DND-41 (cell line): Measurements from ENCODE around the gene DHX36.

Experiments used
- ATAC-seq: fragments of 200-7000 bp; cut with Tn5 transposase; 3 replicates; pipeline ENCODE4 v1.9.1; 2021; ENCODE audit warnings: low read depth; ENCODE audit not compliant: insufficient read depth
- DNase-seq: peaks from one replicate; pipeline ENCODE4 v3.0.0-alpha.2; 2020
- H2AFZ ChIP-seq: 2 replicates; pipeline ENCODE4 v1.6.0; 2012; ENCODE audit warnings: low read depth, low read length
- H3K27ac ChIP-seq: 2 replicates; pipeline ENCODE4 v1.5.1; 2012; ENCODE audit warnings: low read length, inconsistent platforms
- H3K27me3 ChIP-seq: fragments of 200-600 bp; sonication (generic); 2 replicates; pipeline ENCODE4 v1.6.0; 2012; ENCODE audit warnings: low read length, mild to moderate bottlenecking, inconsistent platforms; ENCODE audit not compliant: insufficient read depth, poor library complexity
- H3K36me3 ChIP-seq: 2 replicates; pipeline ENCODE4 v1.5.1; 2012; ENCODE audit warnings: low read length, inconsistent platforms; ENCODE audit not compliant: insufficient read depth
- H3K4me1 ChIP-seq: 2 replicates; pipeline ENCODE4 v1.5.1; 2012; ENCODE audit warnings: mild to moderate bottlenecking, low read length; ENCODE audit not compliant: insufficient read depth
- H3K4me2 ChIP-seq: 2 replicates; pipeline ENCODE4 v1.6.0; 2012; ENCODE audit warnings: mild to moderate bottlenecking, moderate library complexity, low read length, inconsistent platforms; ENCODE audit not compliant: insufficient read depth
- H3K4me3 ChIP-seq, 2 experiments: fragments of 200-600 bp in 1 of 2; shearing (Covaris generic) in 1 of 2; 2 replicates each; pipeline ENCODE4 v1.5.1; 2012 to 2016; ENCODE audit warnings: inconsistent platforms in 2 of 2, low read length in 2 of 2, mild to moderate bottlenecking in 2 of 2, low read depth in 1 of 2, moderate library complexity in 1 of 2
- H3K79me2 ChIP-seq: 2 replicates; pipeline ENCODE4 v1.6.0; 2012; ENCODE audit warnings: low read length, inconsistent platforms; ENCODE audit not compliant: insufficient read depth
- H3K9ac ChIP-seq: 2 replicates; pipeline ENCODE4 v1.6.0; 2012; ENCODE audit warnings: low read depth, mild to moderate bottlenecking, inconsistent platforms, low read length, moderate library complexity
- H3K9me3 ChIP-seq: 2 replicates; pipeline ENCODE4 v1.5.1; 2012; ENCODE audit warnings: low read length, moderate library complexity, mild to moderate bottlenecking, inconsistent platforms; ENCODE audit not compliant: insufficient read depth, severe bottlenecking
- H4K20me1 ChIP-seq: 2 replicates; pipeline ENCODE4 v1.6.0; 2012; ENCODE audit warnings: low read length; ENCODE audit not compliant: insufficient read depth
- EZH2 ChIP-seq: IDR thresholded peaks from 3 replicates; pipeline ENCODE4 v1.6.1; 2012; ENCODE audit warnings: borderline replicate concordance, low read depth, mild to moderate bottlenecking, moderate library complexity, low read length, inconsistent platforms; ENCODE audit not compliant: severe bottlenecking
- TF ChIP-seq, protein P1 (sequence below): IDR thresholded peaks from 2 replicates; pipeline ENCODE4 v1.5.1; 2012; ENCODE audit warnings: borderline replicate concordance, low read length, moderate library complexity, mild to moderate bottlenecking; ENCODE audit not compliant: poor library complexity, severe bottlenecking; ENCODE audit errors: extremely low read depth

The DHX36 gene

DNA sequence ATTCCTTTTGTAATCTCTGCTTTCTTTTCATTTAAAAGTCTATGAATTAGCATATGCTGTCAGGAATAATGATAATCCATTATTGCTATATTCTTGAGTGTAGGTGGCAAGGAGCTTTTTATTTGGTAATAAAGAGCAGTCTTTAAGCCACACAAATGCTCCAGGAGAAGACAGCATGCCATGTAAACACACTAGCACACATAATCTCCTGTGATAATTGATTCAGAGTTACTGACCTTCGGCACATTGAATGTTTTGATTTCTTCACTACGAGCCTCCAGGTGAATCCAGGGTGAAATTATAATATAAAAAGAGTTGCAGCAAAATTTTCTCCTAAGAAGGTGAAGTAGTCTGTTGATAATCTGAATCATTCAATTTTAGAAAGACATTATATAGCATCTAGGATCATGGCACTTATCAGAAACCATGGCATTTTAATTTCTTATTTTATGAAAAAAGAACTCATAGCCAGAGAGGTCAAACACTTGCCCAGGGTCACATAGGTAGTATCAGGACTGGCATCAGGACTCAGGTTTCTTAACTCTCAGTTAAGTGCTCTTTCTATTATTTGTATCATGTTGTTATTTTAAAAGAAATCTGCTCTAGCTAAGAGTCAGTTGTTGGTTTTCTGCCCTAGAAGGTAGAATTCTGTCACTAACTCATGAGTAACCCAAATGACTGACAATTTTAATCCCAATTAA, 21.3 kb upstream of the DHX36 start:
- Histone ChIP-seq H3K27ac (no peak overlapping the region), H3K4me2 (no peak overlapping the region), H3K36me3 (no peaks in the 10 kb centered on the region), H3K79me2 (no peaks in the 10 kb centered on the region), H2AFZ (no peak overlapping the region), H3K9me3 (no peaks in the 10 kb centered on the region), H3K9ac (no peak overlapping the region), H3K27me3 (peaks cover 6% of the 10 kb centered on the region), H4K20me1 (no peaks in the 10 kb centered on the region), H3K4me1 (no peaks in the 10 kb centered on the region), H3K4me3 (no peak overlapping the region)
- ATAC-seq (no peak), DNase-seq (no peak)
- TF ChIP-seq, protein P1, sequence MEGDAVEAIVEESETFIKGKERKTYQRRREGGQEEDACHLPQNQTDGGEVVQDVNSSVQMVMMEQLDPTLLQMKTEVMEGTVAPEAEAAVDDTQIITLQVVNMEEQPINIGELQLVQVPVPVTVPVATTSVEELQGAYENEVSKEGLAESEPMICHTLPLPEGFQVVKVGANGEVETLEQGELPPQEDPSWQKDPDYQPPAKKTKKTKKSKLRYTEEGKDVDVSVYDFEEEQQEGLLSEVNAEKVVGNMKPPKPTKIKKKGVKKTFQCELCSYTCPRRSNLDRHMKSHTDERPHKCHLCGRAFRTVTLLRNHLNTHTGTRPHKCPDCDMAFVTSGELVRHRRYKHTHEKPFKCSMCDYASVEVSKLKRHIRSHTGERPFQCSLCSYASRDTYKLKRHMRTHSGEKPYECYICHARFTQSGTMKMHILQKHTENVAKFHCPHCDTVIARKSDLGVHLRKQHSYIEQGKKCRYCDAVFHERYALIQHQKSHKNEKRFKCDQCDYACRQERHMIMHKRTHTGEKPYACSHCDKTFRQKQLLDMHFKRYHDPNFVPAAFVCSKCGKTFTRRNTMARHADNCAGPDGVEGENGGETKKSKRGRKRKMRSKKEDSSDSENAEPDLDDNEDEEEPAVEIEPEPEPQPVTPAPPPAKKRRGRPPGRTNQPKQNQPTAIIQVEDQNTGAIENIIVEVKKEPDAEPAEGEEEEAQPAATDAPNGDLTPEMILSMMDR = no peak
- no peak for TF ChIP-seq EZH2

DNA sequence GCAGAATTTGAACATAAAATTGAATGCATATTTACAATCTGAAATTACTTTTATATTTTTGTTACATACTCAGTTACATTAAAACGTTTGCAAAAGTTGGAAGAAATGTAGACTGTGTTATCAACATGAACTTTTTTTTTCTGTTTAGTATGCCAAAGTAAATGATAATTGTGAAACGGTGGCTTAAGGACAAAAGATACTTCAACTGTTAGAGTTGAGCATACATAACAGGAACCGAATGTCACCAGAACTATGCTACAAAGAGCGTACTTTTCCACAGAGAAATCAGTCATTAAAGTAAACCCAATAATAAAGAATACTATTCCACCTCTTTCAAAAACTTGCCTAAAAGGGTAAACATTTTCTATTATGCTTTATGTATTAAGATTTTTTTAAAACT, 14.3 kb upstream of the DHX36 start:
- DNase-seq (no peak), ATAC-seq (no peak)
- Histone ChIP-seq H3K79me2 (no peaks in the 10 kb centered on the region), H3K27ac (no peak overlapping the region), H3K4me1 (no peaks in the 10 kb centered on the region), H3K9ac (no peak overlapping the region), H3K36me3 (no peaks in the 10 kb centered on the region), H2AFZ (no peak overlapping the region), H3K4me3 (no peak overlapping the region), H3K9me3 (no peaks in the 10 kb centered on the region), H3K27me3 (no peaks in the 10 kb centered on the region), H4K20me1 (no peaks in the 10 kb centered on the region), H3K4me2 (no peak overlapping the region)
- TF ChIP-seq EZH2 = no peak
- TF ChIP-seq, protein P1 = no peak

DNA sequence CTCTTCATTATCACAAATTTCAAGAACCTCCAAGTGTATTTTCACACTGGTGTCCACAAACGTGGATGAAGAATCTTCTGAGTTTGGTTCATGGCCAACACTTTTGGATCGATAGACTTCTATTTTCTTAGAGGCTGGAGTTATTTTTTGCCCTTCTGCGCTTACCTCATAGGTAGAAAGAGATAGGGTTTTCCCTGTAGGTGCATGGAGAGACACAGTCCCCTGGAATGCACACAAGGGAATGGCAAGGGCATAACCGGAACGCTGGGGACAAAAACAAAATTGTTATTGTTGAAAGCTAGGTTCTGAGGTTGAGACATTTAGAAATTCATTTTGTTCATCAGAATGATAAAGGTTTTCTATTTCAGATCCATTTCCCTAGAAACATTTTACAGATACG, 13.7 kb upstream of the DHX36 start:
- Histone ChIP-seq H3K9ac (no peak overlapping the region), H3K27ac (no peak overlapping the region), H3K4me2 (no peak overlapping the region), H4K20me1 (no peaks in the 10 kb centered on the region), H3K4me1 (no peaks in the 10 kb centered on the region), H3K79me2 (no peaks in the 10 kb centered on the region), H3K9me3 (no peaks in the 10 kb centered on the region), H2AFZ (no peak overlapping the region), H3K4me3 (no peak overlapping the region), H3K27me3 (no peaks in the 10 kb centered on the region), H3K36me3 (no peaks in the 10 kb centered on the region)
- no peak for DNase-seq
- ATAC-seq = no peak
- TF ChIP-seq EZH2 = no peak
- TF ChIP-seq, protein P1 = no peak

- no peaks in the 10 kb centered on the region for H3K4me1 ChIP-seq
- no peaks in the 10 kb centered on the region for H3K27me3 ChIP-seq
- no peak overlapping the region for H2AFZ ChIP-seq
- ATAC-seq = peak; percentile 68; the same call in 2 of the 3 replicates
- no peaks in the 10 kb centered on the region for H3K79me2 ChIP-seq
- no peaks in the 10 kb centered on the region for H4K20me1 ChIP-seq
- H3K36me3 ChIP-seq = no peaks in the 10 kb centered on the region
- no peak overlapping the region for H3K27ac ChIP-seq
- no peaks in the 10 kb centered on the region for H3K9me3 ChIP-seq
- TF ChIP-seq, protein P1 = peak; percentile 66
- TF ChIP-seq EZH2 = no peak
- no peak for DNase-seq
- no peak overlapping the region for H3K4me2 ChIP-seq
- no peak overlapping the region for H3K4me3 ChIP-seq
- no peak overlapping the region for H3K9ac ChIP-seq
These were observed 10.7 kb upstream of the DHX36 start for GRCh38 chr3:154334973-154335420.
